ENCODE data around the gene ACSM5.
"Not testable (repeated sequence)": the region's sequence is repeated elsewhere in the genome, so short reads cannot be mapped to it uniquely, and the experiment has no call there.

GRCh38 chr16:20477188-20477744 is 67.9 kb downstream of the ACSM5 start:
- not testable (repeated sequence) for TF ChIP-seq CTCF (IDR thresholded peaks at IDR 0.05 in 8 of 11, conservative IDR thresholded peaks at IDR 0.05 in 3 of 11); POLR2A (IDR thresholded peaks at IDR 0.05); POLR2AphosphoS5 (IDR thresholded peaks at IDR 0.05)
